ENCODE results near the gene ISLR.

The ISLR gene

DNA sequence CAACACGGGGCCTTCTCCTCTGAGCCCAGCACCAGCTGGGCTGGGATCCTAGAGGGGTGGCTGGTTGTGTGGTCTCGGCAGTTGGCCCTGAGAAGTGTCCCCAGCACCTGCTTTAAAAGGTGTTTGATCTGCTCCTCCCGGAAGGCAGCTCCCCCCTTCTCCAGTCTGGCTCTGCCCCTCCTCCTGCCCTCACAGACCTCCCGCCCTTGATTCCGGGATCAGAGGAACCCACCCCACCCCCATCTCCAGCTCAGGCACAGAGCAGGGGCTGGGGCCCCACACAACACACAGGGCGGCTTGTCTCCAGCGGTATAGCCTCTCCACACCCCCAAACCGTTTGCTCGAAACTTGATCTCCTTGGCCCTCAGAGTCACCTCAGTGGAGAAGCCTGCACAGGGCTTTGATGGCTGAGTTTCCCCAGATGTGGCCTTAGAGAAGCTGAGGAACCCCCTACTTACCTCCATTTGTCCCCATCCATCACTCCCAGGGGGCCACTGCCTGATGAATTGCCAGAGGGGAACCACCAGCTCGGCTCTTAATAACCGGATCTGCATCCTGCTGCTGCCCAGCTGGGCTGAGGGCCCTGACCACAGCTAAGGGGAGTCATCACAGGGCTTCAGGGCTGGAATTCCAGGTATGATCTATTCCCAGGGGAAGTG is 35.5 kb downstream of the ISLR start (continued):
- TF ChIP-seq ZNF398 (tag by site-specific recombination; IDR thresholded peaks at IDR 0.05), result peak; percentile 90
- peak; percentile 80 for TF ChIP-seq SP7 (tag by site-specific recombination; IDR thresholded peaks at IDR 0.05)
- TF ChIP-seq KLF1 (tag by site-specific recombination; IDR thresholded peaks at IDR 0.05), result no peak; the same call in 1 of the 2 replicates
- no peak for TF ChIP-seq OVOL3 (tag by site-specific recombination; IDR thresholded peaks at IDR 0.05)
- TF ChIP-seq ZNF324 (tag by site-specific recombination; IDR thresholded peaks at IDR 0.05), result 0 out of 2 replicates have a peak, but pooled peaks have one; percentile 37
- peak; percentile 61; the same call in 1 of the 2 replicates for TF ChIP-seq ZBTB20 (tag by site-specific recombination; IDR thresholded peaks at IDR 0.05)
- no peak for TF ChIP-seq ZNF785 (tag by site-specific recombination; IDR thresholded peaks at IDR 0.05)

DNA sequence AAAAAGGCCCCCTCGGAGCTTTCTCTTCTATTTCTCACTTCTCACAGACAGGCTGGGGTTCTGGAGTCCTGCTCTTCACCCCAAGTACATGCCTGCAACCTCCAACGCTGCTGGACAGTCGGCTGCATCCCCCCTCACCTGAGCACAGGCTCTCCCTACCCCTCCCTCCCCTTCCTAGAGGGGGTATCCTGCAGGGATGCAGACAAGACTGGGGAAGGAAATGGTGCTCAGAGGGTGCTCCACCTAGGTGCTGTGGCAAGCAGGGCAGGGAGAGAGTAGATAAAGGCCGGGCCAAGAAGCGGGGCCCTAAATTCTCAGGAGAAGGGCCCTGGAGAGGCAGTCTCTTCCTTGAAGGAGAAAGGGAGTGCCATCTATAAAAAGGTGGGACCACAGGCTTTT is 36.0 kb downstream of the ISLR start:
- Histone ChIP-seq H3K4me1 (ENCODE audit: control insufficient read depth, insufficient read depth, low read length) (peaks cover 16% of the 10 kb centered on the region), H3K9me3 (ENCODE audit: control insufficient read depth, insufficient read depth, low read depth, low read length) (no peaks in the 10 kb centered on the region), H3K4me3 (ENCODE audit: low read depth, low read length) (no peak overlapping the region), H3K36me3 (ENCODE audit: control insufficient read depth in 2 of 2, insufficient read depth in 1 of 2, low read length in 2 of 2) (no peaks in the 10 kb centered on the region), H3K27ac (ENCODE audit: extremely low read depth, low read depth, low read length) (peak overlapping the region; percentile 55)
- TF ChIP-seq ZNF324 (tag by site-specific recombination; IDR thresholded peaks at IDR 0.05), result no peak
- no peak for TF ChIP-seq ZNF341 (tag by site-specific recombination; IDR thresholded peaks at IDR 0.05; ENCODE audit: low read depth)
- TF ChIP-seq CTCF (tag by site-specific recombination; IDR thresholded peaks at IDR 0.05), result peak; percentile 25; the same call in 1 of the 2 replicates
- no peak for TF ChIP-seq EGR2 (tag by site-specific recombination; IDR thresholded peaks at IDR 0.05; ENCODE audit: low read depth)
- no peak for TF ChIP-seq ZNF23 (tag by site-specific recombination; IDR thresholded peaks at IDR 0.05; ENCODE audit: borderline replicate concordance)
- ChIA-PET POLR2A (interaction anchor here (0.5 to 3.7 kb wide), 4 partner anchors 9 to 30 kb away, joined by 3 to 15 read pairs (median 4); no protein-coding TSS in a partner anchor), CTCF (interaction anchor here (0.5 to 1.5 kb wide), 6 partner anchors 14 to 516 kb away, joined by 3 to 4 read pairs (median 3); no protein-coding TSS in a partner anchor)

DNA sequence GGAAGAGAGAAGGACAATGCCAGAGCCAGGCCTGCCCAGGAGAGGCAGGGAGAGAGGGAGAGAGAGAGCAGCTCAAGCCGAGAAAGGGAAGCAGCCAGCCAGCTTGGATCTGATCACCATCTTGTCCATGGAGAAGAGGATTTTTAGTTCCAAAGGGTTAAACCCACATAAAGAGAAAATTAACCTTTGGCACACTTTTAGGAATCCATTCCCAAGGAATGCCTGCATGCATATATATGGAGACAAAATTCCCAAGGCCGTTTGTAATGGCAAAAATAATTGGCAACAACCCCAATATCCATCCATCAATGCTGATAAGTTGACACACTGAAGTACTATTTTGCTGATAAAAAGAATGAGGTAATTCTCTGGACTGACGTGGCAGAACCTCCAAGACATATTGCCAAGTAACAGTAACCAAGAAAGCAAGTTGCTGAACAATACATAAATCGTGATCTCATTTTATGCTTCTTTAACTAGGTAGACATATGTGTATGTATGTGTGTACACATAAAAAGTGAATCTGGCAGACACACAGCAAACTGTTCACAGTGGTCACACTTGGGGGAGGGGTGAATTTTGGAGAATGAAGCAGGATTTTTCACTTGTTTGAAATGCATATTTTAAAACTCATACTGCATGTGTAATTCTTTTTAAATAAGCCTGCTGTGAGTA is 36.6 kb downstream of the ISLR start:
- Histone ChIP-seq H3K4me3 (ENCODE audit: low read depth, low read length) (no peak overlapping the region), H3K9me3 (ENCODE audit: control insufficient read depth, insufficient read depth, low read depth, low read length) (no peaks in the 10 kb centered on the region), H3K36me3 (ENCODE audit: control insufficient read depth in 2 of 2, insufficient read depth in 1 of 2, low read length in 2 of 2) (no peaks in the 10 kb centered on the region), H3K4me1 (ENCODE audit: control insufficient read depth, insufficient read depth, low read length) (peaks cover 19% of the 10 kb centered on the region), H3K27ac (ENCODE audit: extremely low read depth, low read depth, low read length) (peak overlapping the region; percentile 55)
- ChIA-PET POLR2A (interaction anchor here (0.9 to 3.7 kb wide), 3 partner anchors 9 to 34 kb away, joined by 3 to 15 read pairs (median 5); no protein-coding TSS in a partner anchor), CTCF (interaction anchor here (0.5 to 2.5 kb wide), 7 partner anchors 8 to 94 kb away, joined by 3 to 9 read pairs (median 3); partner anchors contain the start of gene STRA6)
- no peak for TF ChIP-seq WT1 (tag by site-specific recombination; IDR thresholded peaks at IDR 0.05)
- no peak for TF ChIP-seq ZNF530 (tag by site-specific recombination; IDR thresholded peaks at IDR 0.05; ENCODE audit: low read depth)
- TF ChIP-seq ZBTB20 (tag by site-specific recombination; IDR thresholded peaks at IDR 0.05), result 0 out of 2 replicates have a peak, but pooled peaks have one; percentile 19
- TF ChIP-seq ZNF24 (tag by site-specific recombination; IDR thresholded peaks at IDR 0.05), result peak; percentile 88
- TF ChIP-seq ZNF76 (tag by site-specific recombination; IDR thresholded peaks at IDR 0.05; ENCODE audit: borderline replicate concordance, low read depth), result 0 out of 2 replicates have a peak, but pooled peaks have one; percentile 18
- TF ChIP-seq ZNF140 (tag by site-specific recombination; IDR thresholded peaks at IDR 0.05), result no peak
- TF ChIP-seq ZNF324 (tag by site-specific recombination; IDR thresholded peaks at IDR 0.05), result peak; percentile 90
- peak; percentile 70 for TF ChIP-seq INSM2 (tag by site-specific recombination; IDR thresholded peaks at IDR 0.05)
- TF ChIP-seq KLF7 (tag by site-specific recombination; IDR thresholded peaks at IDR 0.05; ENCODE audit: borderline replicate concordance), result no peak
- no peak for TF ChIP-seq ZNF596 (tag by site-specific recombination; IDR thresholded peaks at IDR 0.05)
- no peak for TF ChIP-seq ZNF473 (tag by site-specific recombination; IDR thresholded peaks at IDR 0.05)
- TF ChIP-seq GLI4 (tag by site-specific recombination; IDR thresholded peaks at IDR 0.05), result no peak
- TF ChIP-seq, protein P1, sequence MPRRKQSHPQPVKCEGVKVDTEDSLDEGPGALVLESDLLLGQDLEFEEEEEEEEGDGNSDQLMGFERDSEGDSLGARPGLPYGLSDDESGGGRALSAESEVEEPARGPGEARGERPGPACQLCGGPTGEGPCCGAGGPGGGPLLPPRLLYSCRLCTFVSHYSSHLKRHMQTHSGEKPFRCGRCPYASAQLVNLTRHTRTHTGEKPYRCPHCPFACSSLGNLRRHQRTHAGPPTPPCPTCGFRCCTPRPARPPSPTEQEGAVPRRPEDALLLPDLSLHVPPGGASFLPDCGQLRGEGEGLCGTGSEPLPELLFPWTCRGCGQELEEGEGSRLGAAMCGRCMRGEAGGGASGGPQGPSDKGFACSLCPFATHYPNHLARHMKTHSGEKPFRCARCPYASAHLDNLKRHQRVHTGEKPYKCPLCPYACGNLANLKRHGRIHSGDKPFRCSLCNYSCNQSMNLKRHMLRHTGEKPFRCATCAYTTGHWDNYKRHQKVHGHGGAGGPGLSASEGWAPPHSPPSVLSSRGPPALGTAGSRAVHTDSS (tag by site-specific recombination; IDR thresholded peaks at IDR 0.05), result peak; percentile 23; the same call in 1 of the 2 replicates
- no peak for TF ChIP-seq TCF7L2 (IDR thresholded peaks at IDR 0.05; ENCODE audit: borderline replicate concordance, low read depth, low read length)
- TF ChIP-seq HOXD13 (CRISPR knock-in tag; IDR thresholded peaks at IDR 0.05; ENCODE audit: borderline replicate concordance), result no peak
- TF ChIP-seq ZNF510 (tag by site-specific recombination; IDR thresholded peaks at IDR 0.05; ENCODE audit: insufficient replicate concordance), result no peak

Measured in HEK293 (cell line).